Keratinocyte (primary cell): Measurements from ENCODE around the gene UBE2D1.

Experiments used
- EZH2 ChIP-seq: IDR thresholded peaks from one replicate; pipeline ENCODE4 v1.6.1; 2012; ENCODE audit warnings: inconsistent platforms, mild to moderate bottlenecking, low read length, moderate library complexity
- TF ChIP-seq, protein P1 (sequence below), 3 experiments: IDR thresholded peaks in 1 of 3; conservative IDR thresholded peaks in 1 of 3; optimal IDR thresholded peaks in 1 of 3; 2 replicates in 2 of 3; 3 replicates in 1 of 3; pipeline versions ENCODE3 to v1.5.1; 2011; ENCODE audit warnings: low read length in 3 of 3, mild to moderate bottlenecking in 3 of 3, moderate library complexity in 2 of 3, control low read depth in 1 of 3, inconsistent platforms in 1 of 3; ENCODE audit not compliant: insufficient read depth in 2 of 3; ENCODE audit errors: extremely low read depth in 1 of 3

DNA sequence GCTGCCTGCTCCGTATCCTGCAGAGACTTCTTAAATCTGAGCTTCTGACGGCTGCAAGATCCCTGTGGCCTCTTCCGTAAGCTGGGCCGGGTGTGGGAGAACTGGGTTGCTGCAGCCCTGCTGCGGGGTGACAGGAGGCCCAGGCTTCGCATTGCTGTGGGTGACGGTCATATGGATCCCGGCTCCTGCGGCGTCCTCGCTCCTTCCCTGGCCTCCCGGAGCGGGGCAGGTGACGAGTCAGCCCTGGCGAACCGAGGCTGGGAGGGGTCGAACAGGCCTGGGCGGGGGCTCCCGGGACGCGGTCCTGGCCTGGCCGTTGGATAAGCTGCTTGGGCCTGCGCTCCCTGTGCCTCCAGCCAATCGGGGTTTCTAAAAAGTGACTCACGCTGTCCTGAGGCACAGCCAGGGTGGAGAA lies 7.8 kb upstream of the UBE2D1 start:
- TF ChIP-seq, protein P1, sequence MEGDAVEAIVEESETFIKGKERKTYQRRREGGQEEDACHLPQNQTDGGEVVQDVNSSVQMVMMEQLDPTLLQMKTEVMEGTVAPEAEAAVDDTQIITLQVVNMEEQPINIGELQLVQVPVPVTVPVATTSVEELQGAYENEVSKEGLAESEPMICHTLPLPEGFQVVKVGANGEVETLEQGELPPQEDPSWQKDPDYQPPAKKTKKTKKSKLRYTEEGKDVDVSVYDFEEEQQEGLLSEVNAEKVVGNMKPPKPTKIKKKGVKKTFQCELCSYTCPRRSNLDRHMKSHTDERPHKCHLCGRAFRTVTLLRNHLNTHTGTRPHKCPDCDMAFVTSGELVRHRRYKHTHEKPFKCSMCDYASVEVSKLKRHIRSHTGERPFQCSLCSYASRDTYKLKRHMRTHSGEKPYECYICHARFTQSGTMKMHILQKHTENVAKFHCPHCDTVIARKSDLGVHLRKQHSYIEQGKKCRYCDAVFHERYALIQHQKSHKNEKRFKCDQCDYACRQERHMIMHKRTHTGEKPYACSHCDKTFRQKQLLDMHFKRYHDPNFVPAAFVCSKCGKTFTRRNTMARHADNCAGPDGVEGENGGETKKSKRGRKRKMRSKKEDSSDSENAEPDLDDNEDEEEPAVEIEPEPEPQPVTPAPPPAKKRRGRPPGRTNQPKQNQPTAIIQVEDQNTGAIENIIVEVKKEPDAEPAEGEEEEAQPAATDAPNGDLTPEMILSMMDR (optimal IDR thresholded peaks at IDR 0.05 in 1 of 3, IDR thresholded peaks at IDR 0.05 in 1 of 3, conservative IDR thresholded peaks at IDR 0.05 in 1 of 3; ENCODE audit: extremely low read depth in 1 of 3, insufficient read depth in 2 of 3, low read length in 3 of 3), result no peak
- TF ChIP-seq EZH2, result no peak
